ENCODE data around the gene GSC2. TPM values are rescaled to one million over a fixed set of nuclear protein-coding genes. Genes with fewer than 3 reads are reported as not detected.

The GSC2 gene
- total RNA-seq, 1 experiment from 2014 or later: not detected

- POLR2A ChIA-PET: no interaction called here
- H3K27me3 Mint-ChIP-seq (ENCODE audit: insufficient read depth, unreplicated experiment): no peaks in the 10 kb centered on the region
- Histone ChIP-seq H3K4me1 (peaks cover 9% of the 10 kb centered on the region; the same call in 1 of the 2 replicates), H3K9me3 (no peaks in the 10 kb centered on the region), H3K27me3 (replicated peaks; ENCODE audit: control insufficient read depth, insufficient read depth, low read length) (no peaks in the 10 kb centered on the region), H3K36me3 (ENCODE audit: control insufficient read depth, insufficient read depth, low read length) (no peaks in the 10 kb centered on the region; the same call in 1 of the 2 replicates), H3K4me3 (ENCODE audit: low read depth, low read length) (no peak overlapping the region)
- intact Hi-C loops (cut with micrococcal nuclease; ENCODE audit: unreplicated experiment): no loop called here
- TF ChIP-seq, protein P1, sequence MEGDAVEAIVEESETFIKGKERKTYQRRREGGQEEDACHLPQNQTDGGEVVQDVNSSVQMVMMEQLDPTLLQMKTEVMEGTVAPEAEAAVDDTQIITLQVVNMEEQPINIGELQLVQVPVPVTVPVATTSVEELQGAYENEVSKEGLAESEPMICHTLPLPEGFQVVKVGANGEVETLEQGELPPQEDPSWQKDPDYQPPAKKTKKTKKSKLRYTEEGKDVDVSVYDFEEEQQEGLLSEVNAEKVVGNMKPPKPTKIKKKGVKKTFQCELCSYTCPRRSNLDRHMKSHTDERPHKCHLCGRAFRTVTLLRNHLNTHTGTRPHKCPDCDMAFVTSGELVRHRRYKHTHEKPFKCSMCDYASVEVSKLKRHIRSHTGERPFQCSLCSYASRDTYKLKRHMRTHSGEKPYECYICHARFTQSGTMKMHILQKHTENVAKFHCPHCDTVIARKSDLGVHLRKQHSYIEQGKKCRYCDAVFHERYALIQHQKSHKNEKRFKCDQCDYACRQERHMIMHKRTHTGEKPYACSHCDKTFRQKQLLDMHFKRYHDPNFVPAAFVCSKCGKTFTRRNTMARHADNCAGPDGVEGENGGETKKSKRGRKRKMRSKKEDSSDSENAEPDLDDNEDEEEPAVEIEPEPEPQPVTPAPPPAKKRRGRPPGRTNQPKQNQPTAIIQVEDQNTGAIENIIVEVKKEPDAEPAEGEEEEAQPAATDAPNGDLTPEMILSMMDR (IDR thresholded peaks at IDR 0.05; ENCODE audit: insufficient read depth in 1 of 2, low read depth in 1 of 2, low read length in 1 of 2, severe bottlenecking in 1 of 2, unreplicated experiment in 1 of 2): no peak
- no peaks in the 10 kb centered on the region for H3K36me3 Mint-ChIP-seq (ENCODE audit: insufficient read depth, unreplicated experiment)
- H3K27ac Mint-ChIP-seq (ENCODE audit: unreplicated experiment): no peak overlapping the region
- H3K4me3 Mint-ChIP-seq (ENCODE audit: unreplicated experiment): no peak overlapping the region
- CTCF ChIA-PET: interaction anchor here (0.6 kb wide), 1 partner anchor 55 kb away, joined by 3 read pairs; no protein-coding TSS in a partner anchor
- H3K4me1 Mint-ChIP-seq (ENCODE audit: low read depth, unreplicated experiment): peaks cover 5% of the 10 kb centered on the region
- no peaks in the 10 kb centered on the region for H3K9me3 Mint-ChIP-seq (ENCODE audit: unreplicated experiment)
- no peak for DNase-seq
- BruUV-seq (replicated peaks): no TSS peak
Observed at GRCh38 chr22:19111584-19111983, 38.5 kb downstream of the GSC2 start.

- intact Hi-C loops (cut with micrococcal nuclease; ENCODE audit: unreplicated experiment): no loop called here
- TF ChIP-seq, protein P1 (IDR thresholded peaks at IDR 0.05; ENCODE audit: insufficient read depth in 1 of 2, low read depth in 1 of 2, low read length in 1 of 2, severe bottlenecking in 1 of 2, unreplicated experiment in 1 of 2): no peak
- POLR2A ChIA-PET: no interaction called here
- no peak overlapping the region for H3K4me3 ChIP-seq (ENCODE audit: low read depth, low read length)
- peaks cover 5% of the 10 kb centered on the region for H3K4me1 Mint-ChIP-seq (ENCODE audit: low read depth, unreplicated experiment)
- no peak overlapping the region for H3K27ac Mint-ChIP-seq (ENCODE audit: unreplicated experiment)
- DNase-seq: no peak
- H3K9me3 Mint-ChIP-seq (ENCODE audit: unreplicated experiment): no peaks in the 10 kb centered on the region
- H3K36me3 Mint-ChIP-seq (ENCODE audit: insufficient read depth, unreplicated experiment): no peaks in the 10 kb centered on the region
- H3K27me3 Mint-ChIP-seq (ENCODE audit: insufficient read depth, unreplicated experiment): no peaks in the 10 kb centered on the region
- no TSS peak for BruUV-seq (replicated peaks)
- no peaks in the 10 kb centered on the region for H3K27me3 ChIP-seq (replicated peaks; ENCODE audit: control insufficient read depth, insufficient read depth, low read length)
- peaks cover 9% of the 10 kb centered on the region; the same call in 1 of the 2 replicates for H3K4me1 ChIP-seq
- H3K9me3 ChIP-seq: no peaks in the 10 kb centered on the region
- CTCF ChIA-PET: interaction anchor here (0.6 kb wide), 2 partner anchors 12 to 29 kb away, joined by 3 read pairs; no protein-coding TSS in a partner anchor
- H3K4me3 Mint-ChIP-seq (ENCODE audit: unreplicated experiment): no peak overlapping the region
- H3K36me3 ChIP-seq (ENCODE audit: control insufficient read depth, insufficient read depth, low read length): no peaks in the 10 kb centered on the region; the same call in 1 of the 2 replicates
Observed at GRCh38 chr22:19111140-19111539, 39.0 kb downstream of the GSC2 start.

DNA sequence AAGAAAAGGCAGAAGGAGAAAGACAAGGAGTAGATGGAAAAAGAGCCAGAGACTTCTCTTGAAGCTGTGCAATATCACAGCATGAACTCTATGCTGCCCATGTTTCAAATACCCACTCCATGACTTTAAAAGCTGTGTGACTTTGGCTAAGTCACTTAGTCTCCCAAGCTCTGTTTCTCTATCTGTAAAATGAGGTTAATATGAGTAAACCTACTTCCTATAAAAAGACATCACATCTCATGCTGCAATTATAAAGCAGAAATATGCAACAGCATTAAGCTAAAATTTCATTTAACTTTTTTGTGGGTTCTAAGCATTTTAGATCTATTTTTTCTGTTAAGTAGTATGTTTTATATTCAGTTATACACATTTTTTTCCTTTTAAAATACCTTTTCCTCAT is 39.4 kb downstream of the GSC2 start:
- Mint-ChIP-seq H3K27ac (ENCODE audit: unreplicated experiment) (no peak overlapping the region), H3K36me3 (ENCODE audit: insufficient read depth, unreplicated experiment) (no peaks in the 10 kb centered on the region), H3K9me3 (ENCODE audit: unreplicated experiment) (no peaks in the 10 kb centered on the region), H3K4me3 (ENCODE audit: unreplicated experiment) (no peak overlapping the region), H3K27me3 (ENCODE audit: insufficient read depth, unreplicated experiment) (no peaks in the 10 kb centered on the region), H3K4me1 (ENCODE audit: low read depth, unreplicated experiment) (peaks cover 5% of the 10 kb centered on the region)
- CTCF ChIA-PET: interaction anchor here (0.6 kb wide), 2 partner anchors 12 to 29 kb away, joined by 3 read pairs; no protein-coding TSS in a partner anchor
- TF ChIP-seq, protein P1 (IDR thresholded peaks at IDR 0.05; ENCODE audit: insufficient read depth in 1 of 2, low read depth in 1 of 2, low read length in 1 of 2, severe bottlenecking in 1 of 2, unreplicated experiment in 1 of 2): no peak
- POLR2A ChIA-PET: no interaction called here
- no peak overlapping the region for H3K4me3 ChIP-seq (ENCODE audit: low read depth, low read length)
- peaks cover 9% of the 10 kb centered on the region; the same call in 1 of the 2 replicates for H3K4me1 ChIP-seq
- no peaks in the 10 kb centered on the region for H3K27me3 ChIP-seq (replicated peaks; ENCODE audit: control insufficient read depth, insufficient read depth, low read length)
- BruUV-seq (replicated peaks): no TSS peak
- intact Hi-C loops (cut with micrococcal nuclease; ENCODE audit: unreplicated experiment): no loop called here
- H3K36me3 ChIP-seq (ENCODE audit: control insufficient read depth, insufficient read depth, low read length): no peaks in the 10 kb centered on the region; the same call in 1 of the 2 replicates
- no peaks in the 10 kb centered on the region for H3K9me3 ChIP-seq
- no peak for DNase-seq

Measured in Caco-2 (cell line).